NB4 (cell line): ENCODE results near the gene OR52B6.

Experiments used
- MAX ChIP-seq: IDR thresholded peaks from 2 replicates; pipeline ENCODE4 v1.6.1; 2011; ENCODE audit warnings: low read depth, low read length
- POLR2A ChIP-seq: IDR thresholded peaks from 2 replicates; pipeline ENCODE4 v1.6.1; 2011; ENCODE audit warnings: mild to moderate bottlenecking; ENCODE audit not compliant: insufficient read length; ENCODE audit errors: extremely low read depth
- TF ChIP-seq, protein P1 (sequence below): IDR thresholded peaks from one replicate; pipeline ENCODE4 v1.5.1; 2012; ENCODE audit warnings: low read depth, low read length

DNA sequence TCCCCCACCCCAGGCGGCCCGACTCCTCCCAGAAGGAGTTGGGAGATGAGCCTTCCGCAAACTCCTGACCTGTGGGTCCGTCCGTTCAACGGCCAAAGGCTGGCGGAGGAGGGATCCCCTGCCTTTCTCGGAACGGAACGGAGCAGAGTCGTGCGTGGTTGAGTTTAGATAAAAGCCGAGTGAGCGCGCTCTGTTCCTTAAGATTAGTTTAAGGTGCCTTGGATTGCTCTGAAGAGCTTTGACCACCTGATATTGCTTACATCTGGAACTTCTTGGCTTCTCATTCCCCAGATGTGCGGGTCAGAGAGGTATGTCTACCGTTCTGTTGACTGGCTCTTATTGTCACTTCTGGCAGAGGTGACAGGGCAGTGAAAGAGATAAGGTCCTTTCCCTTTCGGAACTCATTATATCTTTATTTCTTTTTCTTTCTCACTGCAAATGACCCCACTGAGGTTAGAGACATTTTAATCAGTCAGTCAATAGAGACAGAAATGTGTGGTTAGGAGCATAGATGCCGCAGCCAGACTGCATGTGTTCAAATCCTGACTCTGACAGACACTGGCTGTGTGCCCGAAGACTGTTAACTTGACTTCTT lies 16.0 kb downstream of the OR52B6 start, which contains the start of gene TRIM6:
- TF ChIP-seq, protein P1, sequence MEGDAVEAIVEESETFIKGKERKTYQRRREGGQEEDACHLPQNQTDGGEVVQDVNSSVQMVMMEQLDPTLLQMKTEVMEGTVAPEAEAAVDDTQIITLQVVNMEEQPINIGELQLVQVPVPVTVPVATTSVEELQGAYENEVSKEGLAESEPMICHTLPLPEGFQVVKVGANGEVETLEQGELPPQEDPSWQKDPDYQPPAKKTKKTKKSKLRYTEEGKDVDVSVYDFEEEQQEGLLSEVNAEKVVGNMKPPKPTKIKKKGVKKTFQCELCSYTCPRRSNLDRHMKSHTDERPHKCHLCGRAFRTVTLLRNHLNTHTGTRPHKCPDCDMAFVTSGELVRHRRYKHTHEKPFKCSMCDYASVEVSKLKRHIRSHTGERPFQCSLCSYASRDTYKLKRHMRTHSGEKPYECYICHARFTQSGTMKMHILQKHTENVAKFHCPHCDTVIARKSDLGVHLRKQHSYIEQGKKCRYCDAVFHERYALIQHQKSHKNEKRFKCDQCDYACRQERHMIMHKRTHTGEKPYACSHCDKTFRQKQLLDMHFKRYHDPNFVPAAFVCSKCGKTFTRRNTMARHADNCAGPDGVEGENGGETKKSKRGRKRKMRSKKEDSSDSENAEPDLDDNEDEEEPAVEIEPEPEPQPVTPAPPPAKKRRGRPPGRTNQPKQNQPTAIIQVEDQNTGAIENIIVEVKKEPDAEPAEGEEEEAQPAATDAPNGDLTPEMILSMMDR = no peak
- TF ChIP-seq POLR2A (no peak), MAX (no peak)
